ENCODE results near the gene SLC38A4.
"Not testable (repeated sequence)": the region's sequence is repeated elsewhere in the genome, so short reads cannot be mapped to it uniquely, and the experiment has no call there.

SLC38A4 gene

DNA sequence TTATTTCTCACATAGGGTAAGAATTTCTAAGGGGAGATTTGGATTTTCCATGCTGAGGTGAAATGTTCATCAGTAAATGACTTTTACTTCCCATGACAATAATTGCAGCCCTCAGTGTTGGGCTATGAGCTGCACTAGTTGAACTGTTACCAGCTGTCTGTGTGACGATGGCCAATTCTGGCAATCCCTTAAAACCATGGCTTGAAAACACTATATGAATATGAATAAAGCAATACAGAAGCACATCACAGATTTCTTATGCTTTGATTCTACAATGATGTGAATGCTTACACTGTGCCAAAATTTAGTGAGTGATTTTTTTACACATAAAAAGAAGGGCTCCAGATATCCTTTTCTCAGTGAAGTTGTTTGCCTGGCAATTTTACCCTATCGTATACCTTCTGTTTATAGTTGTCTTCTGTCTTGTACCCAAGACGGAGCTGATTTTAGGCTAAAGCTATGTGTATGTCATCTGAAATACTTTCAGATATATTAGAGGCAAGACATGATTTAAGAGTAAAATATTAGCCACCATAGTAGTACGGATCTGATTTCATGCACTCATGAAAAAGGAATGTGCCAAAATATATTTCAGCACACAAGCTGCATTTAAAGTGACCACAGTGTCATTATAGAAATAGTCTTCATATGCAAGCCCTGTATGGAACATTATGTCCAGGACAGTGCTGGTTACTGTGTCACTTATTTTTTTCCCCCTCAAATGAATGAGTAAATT, 52.0 kb downstream of the SLC38A4 start:
- no peak for DNase-seq

DNA sequence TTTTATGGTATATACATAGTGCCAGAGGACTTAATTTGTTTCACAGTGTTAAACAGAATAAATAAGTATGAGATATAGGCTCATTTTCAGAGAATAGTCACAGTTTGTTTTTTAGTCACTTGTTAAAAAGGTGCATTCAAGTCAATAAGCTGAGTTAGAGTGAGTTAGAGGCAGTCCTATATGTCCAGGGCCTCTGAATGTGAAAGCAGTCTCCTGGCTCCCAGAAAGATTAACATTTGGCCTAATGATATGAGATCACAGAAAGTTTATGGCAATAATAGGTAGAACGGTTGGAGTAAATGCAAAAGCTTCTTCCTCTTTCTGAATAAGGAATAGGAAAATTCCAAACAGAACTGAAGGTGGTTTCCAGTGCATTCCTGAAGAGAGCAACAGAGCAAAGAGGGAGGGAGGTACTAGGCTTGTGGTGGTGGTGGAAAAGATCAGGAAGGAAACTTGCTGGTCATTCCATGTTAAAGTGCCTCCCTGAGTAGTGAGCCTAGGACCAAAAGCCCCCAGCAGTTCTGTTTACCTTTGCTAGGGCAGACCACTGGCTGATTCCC, 54.4 kb downstream of the SLC38A4 start:
- no peak for DNase-seq

DNA sequence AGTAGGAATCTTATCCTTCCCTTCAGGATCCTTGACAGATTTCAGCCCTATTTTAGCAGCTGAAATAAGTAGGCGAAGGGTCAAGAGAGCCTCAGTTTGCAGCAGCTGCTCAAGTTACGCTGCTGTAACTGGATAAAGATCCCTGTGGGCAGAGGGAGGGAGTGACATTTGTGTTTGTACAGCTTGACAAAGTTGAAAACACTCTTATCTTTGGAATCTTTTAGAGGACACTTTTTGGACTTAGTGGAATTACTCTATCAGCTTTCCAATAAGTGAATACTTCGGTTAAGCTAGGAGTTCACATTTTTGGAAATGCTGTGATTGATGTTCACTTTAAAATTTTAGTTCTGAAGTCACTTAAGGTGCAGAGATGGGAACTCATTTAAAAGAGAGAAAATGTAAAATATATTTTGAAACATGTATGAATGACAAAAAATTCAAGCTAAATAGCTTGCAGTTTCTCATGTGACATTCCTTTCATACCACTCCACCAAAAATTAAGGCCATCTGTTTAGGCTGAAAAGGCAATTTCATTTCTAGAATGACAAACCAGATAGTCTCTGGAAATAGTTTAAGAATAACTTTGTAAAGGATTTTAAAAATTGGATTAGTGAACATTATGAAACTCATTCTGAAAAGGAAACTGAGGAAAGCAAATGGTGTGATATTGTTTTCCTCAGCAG, 55.2 kb downstream of the SLC38A4 start:
- DNase-seq: no peak

DNA sequence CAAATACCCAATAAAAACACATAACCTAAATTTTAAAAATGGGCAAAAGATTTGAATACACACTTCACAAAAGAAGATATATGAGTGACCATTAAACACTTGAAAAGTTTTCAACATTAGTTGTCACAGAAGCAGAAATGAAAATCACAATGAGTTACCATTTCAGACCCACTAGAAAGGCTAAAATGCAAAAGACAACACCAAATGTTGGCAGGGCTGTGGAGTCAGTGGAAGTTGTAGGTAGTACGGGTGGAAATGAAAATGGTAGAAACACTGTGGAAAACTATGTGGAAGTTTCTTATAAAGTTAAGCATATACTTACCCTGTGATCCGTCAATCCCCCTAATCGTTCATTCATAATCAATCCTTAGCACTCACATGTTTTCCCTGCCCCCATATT, 61.8 kb downstream of the SLC38A4 start:
- DNase-seq: no peak

DNA sequence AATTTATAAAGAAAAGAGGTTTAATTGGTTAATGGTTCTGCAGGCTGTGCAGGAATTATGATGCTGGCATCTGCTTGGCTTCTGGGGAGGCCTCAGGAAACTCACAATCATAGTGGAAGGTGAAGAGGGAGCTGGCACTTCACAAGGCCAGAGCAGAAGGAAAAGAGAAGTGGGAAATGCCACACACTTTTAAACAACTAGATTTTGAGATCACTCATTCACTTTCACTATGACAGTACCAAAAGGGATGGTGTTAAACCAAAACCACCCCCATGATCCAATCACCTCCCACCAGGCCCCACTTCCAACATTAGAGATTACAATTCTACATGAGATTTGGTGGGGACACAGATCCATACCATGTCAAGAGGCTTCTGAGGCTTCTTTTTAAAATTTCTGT, 62.6 kb downstream of the SLC38A4 start:
- DNase-seq: no peak

DNA sequence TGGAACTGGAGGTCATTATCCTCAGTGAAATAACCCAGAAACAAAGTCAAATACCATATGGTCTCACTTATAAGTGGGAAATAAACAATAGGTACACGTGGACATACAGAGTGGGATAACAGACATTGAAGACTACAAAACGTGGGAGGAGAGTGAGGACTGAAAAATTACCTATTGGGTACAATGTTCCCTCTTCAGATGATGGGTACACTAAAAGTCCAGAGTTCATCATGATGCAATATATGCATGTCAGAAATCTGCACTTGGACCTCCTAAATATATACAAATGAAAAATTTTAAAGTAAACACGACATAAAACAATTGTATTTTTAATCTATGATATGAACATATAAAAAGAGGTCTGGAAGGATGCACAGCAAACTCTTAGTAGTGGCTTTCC, 71.2 kb downstream of the SLC38A4 start:
- no peak for DNase-seq

DNA sequence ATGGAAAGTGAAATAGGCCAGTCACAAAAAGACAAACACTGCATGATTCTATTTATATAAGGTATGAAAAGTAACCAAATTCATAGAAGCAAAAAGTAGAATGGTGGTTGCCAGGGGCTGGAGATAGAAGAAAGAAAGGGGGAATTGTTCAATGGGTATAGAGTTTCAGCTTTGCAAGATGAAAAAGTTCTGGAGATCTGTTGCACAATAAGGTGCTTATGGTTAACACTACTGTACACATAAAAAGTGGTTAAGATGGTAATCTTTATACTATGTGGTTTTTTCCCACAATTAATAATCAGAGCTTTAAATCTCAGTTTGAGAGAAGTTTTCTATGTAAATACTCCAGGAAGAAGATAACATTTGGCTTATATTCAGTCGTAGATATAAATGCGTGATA, 73.4 kb downstream of the SLC38A4 start:
- no peak for DNase-seq

DNA sequence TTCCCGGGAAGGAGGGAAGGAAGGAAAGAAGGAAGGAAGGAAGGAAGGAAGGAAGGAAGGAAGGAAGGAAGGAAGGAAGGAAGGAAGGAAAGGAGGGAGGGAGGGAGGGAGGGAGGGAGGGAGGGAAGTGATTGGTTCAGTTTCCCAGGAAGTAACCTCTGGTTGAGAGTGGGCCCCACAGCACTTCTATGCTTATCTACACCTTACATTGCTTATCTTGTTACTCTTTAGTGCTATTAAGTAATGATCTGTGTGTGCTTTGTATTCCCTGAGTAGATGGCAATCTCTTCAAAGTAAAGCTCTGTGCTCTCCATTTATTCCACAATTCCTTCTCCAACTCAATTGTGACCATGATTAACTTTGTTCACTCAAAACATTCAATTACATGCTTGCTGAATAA, 74.6 kb downstream of the SLC38A4 start:
- no peak for DNase-seq

DNA sequence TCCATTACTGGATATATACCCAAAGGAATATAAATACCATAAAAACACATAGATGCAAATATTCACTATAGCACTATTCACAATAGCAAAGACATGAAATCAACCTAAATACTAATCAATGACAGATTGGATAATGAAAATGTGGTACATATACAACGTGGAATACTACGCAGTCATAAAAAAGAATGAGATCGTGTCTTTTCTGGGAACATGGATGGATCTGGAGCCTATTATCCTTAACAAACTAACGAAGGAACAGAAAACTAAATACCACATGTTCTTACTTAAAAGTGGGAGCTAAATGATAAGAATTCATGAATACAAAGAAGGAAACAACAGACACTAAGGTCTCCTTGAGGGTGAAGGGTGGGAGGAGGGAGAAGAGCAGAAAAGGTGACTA, 76.5 kb downstream of the SLC38A4 start:
- DNase-seq: no peak

DNA sequence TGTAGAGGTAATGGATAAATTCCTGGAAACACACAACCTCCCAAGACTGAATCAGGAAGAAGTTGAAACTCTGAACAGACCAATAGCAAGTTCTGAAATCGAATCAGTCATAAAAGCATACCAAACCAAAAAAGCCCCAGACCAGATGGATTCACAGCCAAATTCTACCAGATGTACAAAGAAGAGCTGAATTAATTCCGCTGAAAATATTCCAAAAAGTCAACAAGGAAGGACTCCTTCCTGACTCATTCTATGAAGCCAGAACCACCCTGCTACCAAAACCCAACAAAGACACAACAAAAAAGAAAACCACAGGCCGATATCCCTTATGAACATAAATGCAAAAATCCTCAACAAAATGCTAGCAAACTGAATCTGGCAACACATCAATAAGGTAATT, 81.5 kb downstream of the SLC38A4 start:
- no peak for DNase-seq

DNA sequence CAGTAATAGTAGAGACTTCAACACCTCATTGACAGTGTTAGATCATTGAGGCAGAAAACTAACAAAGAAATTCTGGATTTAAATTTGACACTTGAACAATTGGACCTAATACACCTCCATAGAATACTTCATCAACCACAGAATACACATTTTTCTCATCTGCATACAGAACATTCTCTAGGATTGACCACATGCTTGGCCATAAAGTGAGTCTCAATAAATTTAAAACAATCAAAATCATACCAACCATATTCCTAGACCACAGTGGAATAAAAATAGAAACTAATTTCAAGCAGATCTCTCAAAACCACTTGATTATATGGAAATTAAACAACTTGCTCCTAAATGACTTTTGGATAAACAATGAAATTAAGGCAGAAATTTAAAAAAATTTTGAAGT, 82.3 kb downstream of the SLC38A4 start:
- DNase-seq: no peak

DNA sequence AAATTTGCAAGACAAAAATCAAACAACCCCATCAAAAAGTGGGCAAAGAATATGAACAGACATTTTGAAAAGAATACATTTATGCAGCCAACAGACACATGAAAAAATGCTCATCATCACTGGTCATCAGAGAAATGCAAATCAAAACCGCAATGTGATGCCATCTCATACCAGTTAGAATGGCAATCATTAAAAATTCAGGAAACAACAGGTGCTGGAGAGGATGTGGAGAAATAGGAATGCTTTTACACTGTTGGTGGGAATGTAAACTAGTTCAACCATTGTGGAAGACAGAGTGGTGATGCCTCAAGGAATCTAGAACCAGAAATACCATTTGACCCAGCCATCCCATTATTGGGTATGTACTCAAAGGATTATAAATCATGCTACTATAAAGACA, 83.5 kb downstream of the SLC38A4 start:
- not testable (repeated sequence) for DNase-seq

DNA sequence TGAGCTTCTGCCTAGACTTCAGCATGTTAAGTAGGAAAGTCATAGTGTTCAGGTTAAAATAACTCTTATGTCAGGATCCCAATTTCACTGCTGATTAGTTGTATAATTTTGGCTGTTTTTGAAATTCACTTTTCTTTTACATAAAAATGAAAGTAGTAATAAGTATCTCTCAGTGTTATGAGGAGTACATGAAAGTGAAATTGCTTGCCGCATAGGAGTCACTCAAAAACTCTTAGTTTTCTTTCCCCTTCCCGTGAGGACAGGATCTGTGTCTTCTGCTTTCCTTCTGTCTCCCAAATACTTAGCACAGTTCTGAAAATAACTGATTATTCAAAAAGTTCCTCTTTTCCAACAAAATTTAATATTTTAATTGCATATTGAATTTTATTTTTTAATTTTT, 100.5 kb downstream of the SLC38A4 start:
- no peak for DNase-seq

DNA sequence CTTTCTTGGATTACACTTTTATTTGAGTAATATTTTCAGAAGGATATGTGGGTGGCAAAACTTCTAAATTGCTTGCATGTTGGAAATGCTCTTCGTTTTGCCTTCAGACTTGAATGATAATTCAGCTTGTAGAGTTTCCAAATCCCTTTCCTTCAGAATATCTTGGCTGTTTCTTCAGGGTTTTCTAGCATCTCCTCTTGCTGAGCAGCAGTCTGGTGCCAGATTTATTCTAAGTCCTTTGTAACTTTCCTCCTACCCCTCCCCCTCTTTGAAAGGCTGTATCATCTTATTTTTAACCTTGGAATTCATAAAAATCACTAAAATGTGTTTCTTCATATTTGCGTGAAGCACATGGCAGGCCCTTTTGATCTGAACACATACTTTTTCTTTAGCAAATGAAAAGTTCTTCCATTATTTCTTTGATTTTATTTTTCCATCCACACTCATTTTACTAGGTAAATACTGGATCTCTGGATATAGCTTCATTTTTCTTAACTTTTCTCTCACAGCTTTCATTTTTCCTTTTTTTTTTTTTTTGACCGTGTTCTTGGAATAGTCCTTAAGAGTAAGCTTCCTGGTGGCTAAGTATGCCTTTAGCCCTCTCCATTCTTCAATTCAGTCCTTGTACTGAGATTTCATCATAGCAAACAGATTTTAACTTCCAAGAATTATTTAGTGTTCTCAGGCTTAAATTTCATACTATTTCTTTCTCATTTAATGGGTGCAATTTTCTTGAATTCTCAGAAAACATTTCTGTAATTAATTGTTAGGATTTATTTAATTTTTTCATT, 102.0 kb downstream of the SLC38A4 start:
- no peak for DNase-seq

DNA sequence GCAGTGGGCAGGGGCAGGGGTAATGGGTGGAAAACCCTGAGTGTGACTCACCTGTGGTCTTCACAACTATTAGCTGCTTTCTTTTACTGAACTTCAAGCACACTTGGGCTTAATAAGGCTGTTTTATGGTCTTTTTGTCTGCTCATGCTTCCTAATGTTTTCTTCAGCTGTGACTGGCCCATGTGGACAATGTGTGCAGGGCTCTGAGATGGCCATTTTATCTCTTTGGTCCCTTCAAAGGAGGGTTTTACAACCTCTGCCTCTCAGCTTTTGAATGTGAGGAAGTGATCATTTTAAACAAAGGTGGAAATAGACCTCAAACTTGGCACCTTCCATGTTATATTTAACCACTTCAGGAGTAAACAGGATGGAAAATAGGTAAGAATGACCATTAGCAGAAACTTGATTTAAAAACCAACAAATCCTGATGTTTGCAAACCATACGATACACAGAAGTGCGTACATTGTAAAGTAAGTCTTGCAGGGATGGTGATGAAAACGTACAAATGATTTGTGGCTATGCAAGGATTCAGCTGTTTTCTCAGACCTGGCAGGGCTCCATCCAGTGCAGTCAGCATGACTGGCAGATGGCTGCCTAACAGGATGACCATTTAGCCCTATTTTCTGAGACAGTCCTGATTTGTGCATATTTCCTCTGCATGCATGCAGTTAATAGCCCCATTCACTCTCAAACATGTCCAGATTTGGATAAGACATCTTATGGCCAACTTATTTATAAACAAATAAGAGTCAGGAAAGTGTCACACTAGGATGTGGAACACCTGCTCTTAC, 103.2 kb downstream of the SLC38A4 start:
- DNase-seq: no peak

DNA sequence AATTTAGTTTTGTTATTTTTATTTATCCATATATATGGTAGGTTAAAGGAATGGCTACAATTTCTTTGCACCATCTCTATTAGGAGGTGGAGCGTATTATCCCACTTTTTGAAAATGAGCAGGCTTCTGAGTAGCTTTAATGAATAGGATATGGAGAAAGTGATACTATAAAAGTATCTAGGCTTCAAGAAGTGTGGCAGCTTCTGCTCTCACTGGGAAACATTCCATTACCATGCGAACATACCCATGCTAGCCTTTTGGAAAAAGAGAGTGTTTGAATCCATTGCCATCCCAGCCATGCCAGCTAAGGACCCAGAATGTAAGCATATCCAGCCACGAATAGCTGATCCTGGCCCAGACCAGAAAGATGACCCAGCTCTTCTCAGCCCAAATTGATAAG, 107.3 kb downstream of the SLC38A4 start:
- DNase-seq: no peak

DNA sequence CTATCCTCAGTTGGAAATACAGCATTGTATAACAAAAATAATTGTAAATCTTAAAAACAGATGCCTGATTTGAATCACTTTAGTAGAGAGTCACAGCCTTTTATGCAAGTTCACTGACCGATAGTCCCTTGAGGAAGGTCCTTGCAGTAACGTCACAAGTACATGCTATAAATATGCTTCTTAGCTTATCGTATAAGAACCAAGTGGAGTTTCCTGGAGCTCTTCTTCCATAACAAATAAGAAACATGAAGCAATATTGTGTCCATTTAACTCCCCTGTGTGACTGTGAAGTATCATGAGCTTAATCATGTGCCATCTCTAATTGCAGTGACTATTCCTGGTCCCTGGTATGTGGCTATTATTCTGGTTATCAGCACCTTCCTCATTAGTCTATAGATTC, 107.9 kb downstream of the SLC38A4 start:
- DNase-seq: no peak

DNA sequence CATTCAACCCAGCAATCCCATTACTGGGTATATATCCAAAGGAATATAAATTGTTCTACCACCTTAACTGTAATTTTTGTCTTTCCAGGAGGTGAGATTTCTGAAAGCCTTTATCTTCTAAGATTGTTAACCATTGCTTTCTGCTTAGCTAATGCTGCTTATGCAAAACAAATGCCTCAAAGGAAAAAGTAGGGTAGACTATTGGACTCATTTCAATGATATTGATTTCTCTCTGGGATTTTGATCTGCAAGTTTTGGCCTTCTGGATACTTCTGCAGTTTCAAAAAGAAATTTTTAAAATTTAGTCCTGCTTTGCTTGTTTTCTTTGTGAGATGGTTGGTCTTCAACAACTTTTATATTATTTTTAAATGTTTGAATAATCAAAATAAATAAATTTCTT, 108.6 kb downstream of the SLC38A4 start:
- DNase-seq: no peak

All from right forelimb (tissue), 1 donor.